Measurements from ENCODE around the gene ITPK1. TPM values are rescaled to one million over a fixed set of nuclear protein-coding genes. Genes with fewer than 3 reads are reported as not detected.

ITPK1 gene
- total and polyA plus RNA-seq, 10 of the 15 experiments (the other 5 are each of a cell fraction or from before 2014, with no cell fraction given), result 1.3 to 73.2 (median 27.0) TPM

- TF ChIP-seq PBX3 (IDR thresholded peaks at IDR 0.05; ENCODE audit: insufficient replicate concordance, low read depth, low read length), result no peak
Measured at GRCh38 chr14:92960706-92961566, 154.8 kb downstream of the ITPK1 start (continued).

GRCh38 chr14:92959761-92960680 is 155.7 kb downstream of the ITPK1 start:
- WGBS (ENCODE audit: insufficient coverage, insufficient replicate concordance, low lambda C conversion rate, missing lambda C conversion rate), result 89% methylated on average over 27 of the region's 30 CpGs
- in situ Hi-C loops (cut with MboI) (no loop called here), intact Hi-C loops (cut with micrococcal nuclease; ENCODE audit: unreplicated experiment) (no loop called here)
- H4K20me1 ChIP-seq (ENCODE audit: control insufficient read depth, insufficient read depth), result no peaks in the 10 kb centered on the region; the same call in 1 of the 2 replicates
- RAD21 ChIA-PET (ENCODE audit: unreplicated experiment), result no interaction called here
- H3K9me3 ChIP-seq (replicated peaks; ENCODE audit: control insufficient read depth, insufficient read depth, low read length), result no peaks in the 10 kb centered on the region
- TF ChIP-seq ATF3 (IDR thresholded peaks at IDR 0.05; ENCODE audit: borderline replicate concordance, extremely low read depth, low read depth, low read length), result no peak
- no peak for TF ChIP-seq DPF2 (IDR thresholded peaks at IDR 0.05)
- no peak for TF ChIP-seq ZNF207 (IDR thresholded peaks at IDR 0.05; ENCODE audit: borderline replicate concordance)
- no peak for TF ChIP-seq FOXK2 (IDR thresholded peaks at IDR 0.05)
- TF ChIP-seq JUND (IDR thresholded peaks at IDR 0.05; ENCODE audit: low read depth, low read length), result no peak
- no peak for TF ChIP-seq MEF2A (IDR thresholded peaks at IDR 0.05; ENCODE audit: insufficient read depth, low read depth, low read length)
- TF ChIP-seq ZSCAN29 (IDR thresholded peaks at IDR 0.05), result no peak
- no peak for TF ChIP-seq E2F8 (IDR thresholded peaks at IDR 0.05; ENCODE audit: low read depth, partially characterized antibody)
- no peak for TF ChIP-seq RCOR1 (conservative IDR thresholded peaks at IDR 0.05; ENCODE audit: low read depth, low read length)
- ATAC-seq (no peak), FAIRE-seq (no peak), DNase-seq (ENCODE audit: low read depth, low spot score) (no peak)
- CTCF ChIA-PET, result interaction anchor here (0.8 kb wide), 1 partner anchor 153 kb away, joined by 3 read pairs; no protein-coding TSS in a partner anchor
- no peak overlapping the region for H3K27ac ChIP-seq (ENCODE audit: control insufficient read depth, insufficient read depth)
- SMC1A ChIA-PET (ENCODE audit: uncharacterized antibody, unreplicated experiment), result no interaction called here
- POLR2A ChIA-PET, result interaction anchor here (0.6 kb wide), 1 partner anchor 248 kb away, joined by 3 read pairs; no protein-coding TSS in a partner anchor
- H3K27me3 ChIP-seq (replicated peaks in 1 of 2; ENCODE audit: control insufficient read depth in 2 of 2, insufficient read depth in 2 of 2, low read length in 1 of 2), result no peaks in the 10 kb centered on the region
- H3K4me1 ChIP-seq (ENCODE audit: control insufficient read depth, insufficient read depth, low read length), result no peaks in the 10 kb centered on the region
- no TSS peak for BruUV-seq (replicated peaks)
- no peaks in the 10 kb centered on the region for H3K79me2 ChIP-seq (ENCODE audit: control insufficient read depth, insufficient read depth, low read length)
- no peak overlapping the region for H3K9ac ChIP-seq (ENCODE audit: control insufficient read depth, insufficient read depth, low read length)
- H3K4me3 ChIP-seq, result no peak overlapping the region
- H2AFZ ChIP-seq (ENCODE audit: control insufficient read depth, low read depth, low read length), result no peak overlapping the region
- H3K36me3 ChIP-seq (ENCODE audit: control insufficient read depth in 2 of 2, insufficient read depth in 2 of 2, low read length in 1 of 2), result peaks cover 0 to 45% of the 10 kb centered on the region in 2 experiments; a peak in 3 of 4 replicates
- no peak overlapping the region for H3K4me2 ChIP-seq (ENCODE audit: control insufficient read depth, insufficient read depth)

Data from GM12878 (cell line).